ENCODE results near the gene ILF2.

- TF ChIP-seq EZH2 (IDR thresholded peaks at IDR 0.05; ENCODE audit: insufficient read depth, poor library complexity, severe bottlenecking) (no peak), EZH2phosphoT487 (IDR thresholded peaks at IDR 0.05; ENCODE audit: insufficient read depth, low read depth) (no peak)
These were observed 16.7 kb upstream of the ILF2 start for GRCh38 chr1:153687346-153688125.

Measured in GM23248 (cell line).